Measurements from ENCODE around the gene TFCP2. TPM values are rescaled to one million over a fixed set of nuclear protein-coding genes. Genes with fewer than 3 reads are reported as not detected.

TFCP2 gene
- total and polyA plus RNA-seq, 11 donors = 8.3 to 28.8 (median 19.3) TPM

GRCh38 chr12:51152953-51153352 lies 20.0 kb downstream of the TFCP2 start:
- DNase-seq (no peak), ATAC-seq (no peak)
- WGBS, 4 donors = 97 to 100% (median 98%) methylated on average over 1 of the region's 1 CpG
- no peaks in the 10 kb centered on the region for H3K9me3 ChIP-seq
- intact Hi-C loops (cut with DNase I) = no loop called here
- no peak overlapping the region for H3K27ac ChIP-seq
- TF ChIP-seq POLR2A (IDR thresholded peaks at IDR 0.05) (no peak), CTCF (IDR thresholded peaks at IDR 0.05) (no peak)
- no peaks in the 10 kb centered on the region for H3K36me3 ChIP-seq
- no peaks in the 10 kb centered on the region for H3K4me1 ChIP-seq
- no peaks in the 10 kb centered on the region for H3K27me3 ChIP-seq
- no peak overlapping the region for H3K4me3 ChIP-seq

GRCh38 chr12:51150777-51151176 lies 22.2 kb downstream of the TFCP2 start:
- TF ChIP-seq POLR2A (IDR thresholded peaks at IDR 0.05) (no peak), CTCF (IDR thresholded peaks at IDR 0.05) (no peak)
- Histone ChIP-seq H3K27me3 (no peaks in the 10 kb centered on the region), H3K4me1 (peaks cover 0 to 7% (median 0%) of the 10 kb centered on the region in 12 donors), H3K9me3 (no peaks in the 10 kb centered on the region), H3K36me3 (peaks cover 0 to 3% (median 0%) of the 10 kb centered on the region in 9 donors), H3K27ac (no peak overlapping the region), H3K4me3 (no peak overlapping the region)
- WGBS, 4 donors = 60 to 65% (median 63%) methylated on average over 3 of the region's 3 CpGs
- DNase-seq (no peak), ATAC-seq (no peak)
- intact Hi-C loops (cut with DNase I) = no loop called here

GRCh38 chr12:51147309-51147708 lies 25.6 kb downstream of the TFCP2 start:
- no peaks in the 10 kb centered on the region for H3K27me3 ChIP-seq
- H3K9me3 ChIP-seq = no peaks in the 10 kb centered on the region
- peaks cover 0 to 7% (median 0%) of the 10 kb centered on the region in 12 donors for H3K4me1 ChIP-seq
- DNase-seq (no peak), ATAC-seq (peak in 1 of 4 donors; percentile 56)
- H3K27ac ChIP-seq = no peak overlapping the region
- intact Hi-C loops (cut with DNase I) = no loop called here
- peaks cover 0 to 3% (median 0%) of the 10 kb centered on the region in 9 donors for H3K36me3 ChIP-seq
- TF ChIP-seq CTCF (IDR thresholded peaks at IDR 0.05) (no peak), POLR2A (IDR thresholded peaks at IDR 0.05) (no peak)
- no peak overlapping the region for H3K4me3 ChIP-seq
- WGBS, 4 donors = 28 to 55% (median 40%) methylated on average over 1 of the region's 1 CpG

- H3K9me3 ChIP-seq = no peaks in the 10 kb centered on the region
- H3K4me1 ChIP-seq = no peaks in the 10 kb centered on the region
- 96 to 99% (median 97%) methylated on average over 3 of the region's 3 CpGs for WGBS, 4 donors
- no peak for DNase-seq
- no peak overlapping the region for H3K4me3 ChIP-seq
- no peak overlapping the region for H3K27ac ChIP-seq
- no peaks in the 10 kb centered on the region for H3K27me3 ChIP-seq
- ATAC-seq = no peak
- TF ChIP-seq CTCF (IDR thresholded peaks at IDR 0.05) (no peak), POLR2A (IDR thresholded peaks at IDR 0.05) (no peak)
- intact Hi-C loops (cut with DNase I) = no loop called here
- peaks cover 0 to 34% (median 15%) of the 10 kb centered on the region in 9 donors for H3K36me3 ChIP-seq
These were observed 33.6 kb downstream of the TFCP2 start for GRCh38 chr12:51139292-51139844.
